Measurements from ENCODE around the gene DHRS4L2.
A peak's percentile ranks its signal among the peaks of the same experiment; 100 is the strongest.
"Not testable (repeated sequence)": the region's sequence is repeated elsewhere in the genome, so short reads cannot be mapped to it uniquely, and the experiment has no call there.

DHRS4L2 gene

GRCh38 chr14:23973178-23973577, 15.6 kb upstream of the DHRS4L2 start:
- DNase-seq (ENCODE audit: low read depth), result not testable (repeated sequence)

GRCh38 chr14:23974041-23974440, 14.7 kb upstream of the DHRS4L2 start:
- DNase-seq (ENCODE audit: low read depth), result not testable (repeated sequence)

- DNase-seq (ENCODE audit: low read depth), result not testable (repeated sequence)
These were observed 11.5 kb upstream of the DHRS4L2 start for GRCh38 chr14:23977208-23977607.

GRCh38 chr14:23981951-23982813, 6.5 kb upstream of the DHRS4L2 start:
- DNase-seq (ENCODE audit: low read depth), result not testable (repeated sequence)

DNA sequence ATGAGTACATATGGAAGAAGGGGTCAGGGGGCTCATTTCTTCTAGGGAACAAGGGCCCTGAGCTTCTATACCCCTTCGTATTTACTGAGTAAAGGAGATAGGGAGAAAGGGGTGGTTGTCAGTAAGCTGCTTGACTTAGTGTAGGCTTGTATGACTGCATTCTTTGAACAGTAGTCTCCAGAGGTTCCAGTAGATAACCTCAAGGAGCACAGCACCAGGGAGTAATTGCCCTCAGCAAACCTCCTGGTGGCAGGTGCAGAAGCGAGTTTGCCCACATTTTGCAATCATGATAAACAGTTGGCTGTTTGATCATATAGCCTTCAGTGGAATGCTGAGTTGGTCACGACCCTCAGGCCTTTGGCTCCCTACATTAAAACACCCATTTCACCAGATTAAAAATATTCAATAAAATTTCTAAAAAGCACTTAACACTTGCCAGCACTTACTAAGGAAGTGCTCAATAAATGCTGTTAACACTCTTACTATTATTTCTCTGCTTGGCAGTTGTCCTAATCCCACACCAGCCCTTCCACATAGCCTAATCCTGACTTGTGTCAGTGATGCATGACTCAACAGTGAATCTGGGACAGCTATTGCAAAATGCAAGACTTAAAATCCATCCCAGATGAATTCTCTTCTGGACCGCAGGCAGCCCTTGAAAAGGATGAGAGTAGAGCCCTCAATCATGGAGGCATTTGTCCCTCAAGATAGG, 3.7 kb upstream of the DHRS4L2 start:
- no peak for DNase-seq (ENCODE audit: low read depth)

DNA sequence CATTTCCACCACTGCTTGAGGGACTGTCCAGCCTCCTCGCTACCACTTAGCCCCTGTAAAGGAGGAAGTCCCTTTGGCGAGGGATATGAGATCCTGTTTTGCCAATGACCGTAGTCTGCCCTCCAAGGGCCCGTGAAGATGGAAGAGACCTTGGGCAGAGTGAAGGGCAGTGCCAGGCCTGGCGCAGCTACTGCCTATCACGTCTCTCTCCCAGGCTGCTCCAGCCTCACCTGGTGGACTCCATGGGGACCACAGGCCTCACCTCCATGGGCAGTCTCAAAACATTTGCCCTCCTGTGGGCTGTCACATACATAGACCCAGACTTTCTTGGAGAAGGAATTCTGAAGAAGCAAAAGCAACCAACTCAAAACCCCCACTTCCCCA, 514 bp upstream of the DHRS4L2 start:
- DNase-seq (ENCODE audit: low read depth), result not testable (repeated sequence)

DNA sequence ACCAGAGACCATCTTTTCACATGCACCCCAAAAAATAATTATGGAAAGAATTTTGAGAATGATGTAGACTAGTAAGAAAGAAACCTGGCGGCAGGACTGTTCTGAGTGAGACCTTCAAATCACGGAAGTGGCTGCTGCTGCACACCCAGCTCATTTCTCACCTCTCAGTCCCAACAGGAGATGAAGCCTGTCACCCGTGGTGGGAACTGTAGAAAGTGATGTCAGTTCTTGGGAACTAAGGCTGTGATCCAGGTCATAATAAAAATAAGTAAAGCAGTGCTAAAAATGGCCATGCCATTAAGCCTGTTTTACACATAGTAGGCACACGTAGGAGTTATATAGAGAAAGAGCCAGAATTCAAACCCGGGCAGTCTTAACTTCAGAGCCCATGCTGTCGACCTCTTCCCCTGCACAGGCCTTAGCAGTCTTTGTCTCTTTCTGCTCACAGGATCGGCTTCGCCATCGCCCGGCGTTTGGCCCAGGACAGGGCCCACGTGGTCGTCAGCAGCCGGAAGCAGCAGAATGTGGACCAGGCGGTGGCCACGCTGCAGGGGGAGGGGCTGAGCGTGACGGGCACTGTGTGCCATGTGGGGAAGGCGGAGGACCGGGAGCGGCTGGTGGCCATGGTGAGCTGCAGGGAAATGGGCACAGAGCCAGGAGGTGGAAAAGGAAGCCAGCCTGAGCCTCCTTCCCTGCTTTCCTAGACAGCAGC, 1.2 kb downstream of the DHRS4L2 start:
- not testable (repeated sequence) for DNase-seq (ENCODE audit: low read depth)

- DNase-seq (ENCODE audit: low read depth), result not testable (repeated sequence)
These were observed 2.2 kb downstream of the DHRS4L2 start for GRCh38 chr14:23990961-23991360.

GRCh38 chr14:23993042-23993441, 4.3 kb downstream of the DHRS4L2 start:
- DNase-seq (ENCODE audit: low read depth), result not testable (repeated sequence)

DNA sequence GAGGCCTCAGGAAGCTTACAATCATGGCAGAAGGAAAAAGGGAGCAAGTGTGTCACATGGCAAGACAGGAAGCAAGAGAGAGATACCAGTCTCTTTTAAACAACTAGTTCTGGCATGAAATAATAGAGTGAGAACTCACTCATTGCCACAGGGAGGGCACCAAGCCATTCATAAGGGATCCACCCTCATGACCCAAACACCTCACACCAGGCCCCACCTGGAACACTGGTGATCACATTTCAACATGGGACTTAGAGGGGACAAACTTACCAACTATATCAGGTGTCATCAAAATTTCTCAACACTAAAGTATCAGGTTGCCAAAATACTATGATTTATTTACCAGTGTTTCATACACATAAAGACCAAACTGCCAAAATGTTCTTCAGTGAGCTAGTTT, 7.3 kb downstream of the DHRS4L2 start:
- not testable (repeated sequence) for DNase-seq (ENCODE audit: low read depth)

DNA sequence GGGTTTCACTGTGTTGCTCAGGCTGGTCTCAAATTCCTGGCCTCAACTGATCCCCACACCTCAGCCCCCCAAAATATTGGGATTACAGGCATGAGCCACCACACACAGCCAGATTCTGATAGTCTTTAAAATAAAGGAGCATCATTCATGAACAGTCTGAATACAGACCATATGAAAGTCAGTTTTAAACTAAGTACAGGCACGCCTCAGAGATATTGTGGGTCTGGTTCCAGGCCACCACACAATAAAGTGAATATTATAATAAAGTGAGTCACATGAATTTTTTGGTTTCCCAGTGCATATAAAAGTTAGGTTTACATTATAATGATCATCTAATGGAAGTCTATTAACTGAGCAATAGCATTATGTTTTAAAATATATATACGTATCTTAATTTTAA, 8.1 kb downstream of the DHRS4L2 start:
- not testable (repeated sequence) for DNase-seq (ENCODE audit: low read depth)

- not testable (repeated sequence) for DNase-seq (ENCODE audit: low read depth)
These were observed 10.9 kb downstream of the DHRS4L2 start for GRCh38 chr14:23999640-24000039.

DNA sequence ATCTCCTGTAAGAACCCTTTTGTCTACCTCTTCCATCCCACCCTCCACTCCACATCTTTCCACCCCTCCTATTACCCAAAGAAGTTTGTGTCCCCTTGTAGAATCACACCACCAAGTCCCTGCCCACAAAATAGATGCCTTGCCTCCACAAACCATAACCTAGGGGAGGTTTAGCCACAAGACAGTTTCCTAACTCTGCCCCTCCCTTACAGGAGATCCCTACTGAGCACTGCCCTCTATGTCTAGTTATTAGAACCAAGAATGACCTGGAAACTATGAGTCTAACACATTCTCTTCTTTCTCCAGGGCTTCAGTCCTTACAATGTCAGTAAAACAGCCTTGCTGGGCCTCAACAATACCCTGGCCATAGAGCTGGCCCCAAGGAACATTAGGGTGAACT, 12.3 kb downstream of the DHRS4L2 start:
- not testable (repeated sequence) for DNase-seq (ENCODE audit: low read depth)

GRCh38 chr14:24001679-24002078, 12.9 kb downstream of the DHRS4L2 start:
- DNase-seq (ENCODE audit: low read depth), result not testable (repeated sequence)

GRCh38 chr14:24006471-24006816, 17.7 kb downstream of the DHRS4L2 start:
- DNase-seq (ENCODE audit: low read depth), result not testable (repeated sequence)

GRCh38 chr14:24006817-24007652, 18.3 kb downstream of the DHRS4L2 start:
- DNase-seq (ENCODE audit: low read depth), result peak; percentile 61

DNA sequence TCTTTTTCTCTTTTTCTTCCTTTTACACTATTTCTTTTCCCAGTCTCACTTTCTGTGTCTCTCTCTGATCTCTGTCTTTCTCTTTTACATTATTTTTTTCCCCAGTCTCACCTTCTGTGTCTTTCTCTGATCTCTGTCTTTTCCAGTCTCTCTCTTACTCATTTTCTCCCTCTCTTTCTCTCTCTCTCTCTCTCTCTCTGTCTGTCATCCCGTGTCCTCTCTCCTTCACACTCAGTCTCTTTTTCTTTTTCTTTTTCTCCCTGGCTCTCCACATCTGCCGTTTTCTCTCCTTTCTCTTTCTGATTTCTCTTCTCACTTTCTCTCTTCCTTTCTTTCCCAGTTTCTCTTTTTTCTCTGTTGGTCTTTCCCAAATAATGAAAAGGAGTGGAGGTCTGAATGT, 22.3 kb downstream of the DHRS4L2 start:
- DNase-seq (ENCODE audit: low read depth), result no peak

DNA sequence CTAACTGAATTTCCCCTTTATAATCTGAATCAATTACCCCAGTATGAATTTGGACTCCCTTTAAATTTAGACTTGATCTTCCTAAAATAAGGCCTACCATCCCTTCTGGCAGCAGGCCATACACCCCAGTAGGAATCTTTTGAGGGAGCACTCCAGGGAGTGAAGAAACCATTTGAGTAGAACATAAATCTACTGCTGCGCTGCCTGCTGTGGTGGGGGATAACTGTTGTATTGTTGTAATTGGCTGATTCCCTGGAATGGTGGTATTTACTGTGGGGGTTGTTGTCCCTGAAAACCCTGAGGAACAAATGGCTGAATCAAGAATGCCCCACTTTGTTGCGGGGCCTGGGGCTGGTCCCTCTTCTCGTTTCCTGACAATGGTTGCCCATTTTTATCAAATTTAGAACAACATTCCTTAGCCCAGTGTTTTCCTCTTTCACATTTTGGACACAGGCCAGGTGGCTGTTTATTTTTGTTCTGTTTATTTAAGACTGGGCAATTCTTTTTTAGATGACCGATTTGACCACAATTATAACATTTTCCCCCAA, 24.1 kb downstream of the DHRS4L2 start:
- not testable (repeated sequence) for DNase-seq (ENCODE audit: low read depth)

DNA sequence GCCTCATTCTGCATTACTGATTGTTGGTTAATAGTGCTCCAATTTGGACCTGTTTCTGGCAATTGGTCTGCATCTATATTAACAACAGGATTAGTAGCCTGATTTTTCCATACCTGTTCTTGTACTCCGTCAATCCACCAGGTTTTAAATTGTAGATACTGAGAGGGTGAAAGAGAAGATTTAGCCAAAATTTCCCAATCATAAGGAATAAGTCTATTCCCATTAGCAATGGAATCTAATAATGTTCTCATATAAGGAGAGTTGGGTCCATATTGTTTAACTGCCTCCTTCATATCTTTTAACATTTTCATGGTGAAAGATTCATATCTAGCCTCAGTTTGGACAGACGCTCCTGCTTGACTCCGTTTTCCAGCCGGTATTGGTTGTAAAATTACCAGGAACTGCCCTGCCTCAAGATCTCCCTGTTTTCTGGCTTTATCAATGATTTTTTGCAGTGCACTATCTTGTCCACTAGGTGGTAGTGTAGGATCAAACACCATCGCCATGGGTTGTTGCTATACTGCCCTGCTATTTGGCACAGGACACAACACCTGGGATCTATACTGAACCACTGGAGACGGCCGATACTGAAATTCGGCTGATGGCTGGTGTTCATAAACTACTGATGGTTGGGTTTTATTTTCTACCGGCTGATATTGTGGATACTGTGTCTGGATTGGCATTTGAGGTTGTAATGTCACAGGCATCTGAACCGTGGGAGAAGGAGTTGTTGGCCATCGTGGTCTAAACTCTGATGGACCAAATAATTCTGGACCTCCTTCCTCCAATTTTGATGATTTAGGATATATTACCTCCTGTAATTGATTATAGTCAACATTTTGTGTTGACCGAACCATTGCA, 25.2 kb downstream of the DHRS4L2 start:
- DNase-seq (ENCODE audit: low read depth), result no peak

- not testable (repeated sequence) for DNase-seq (ENCODE audit: low read depth)
These were observed 27.0 kb downstream of the DHRS4L2 start for GRCh38 chr14:24015745-24016144.

All from activated T-cell treated with anti-CD3 and anti-CD28 coated beads for 1 hour (primary cell).